Cardiac muscle cell (in vitro differentiated cells and primary cell): ENCODE data around the gene SLC37A3. TPM values are rescaled to one million over a fixed set of nuclear protein-coding genes. Genes with fewer than 3 reads are reported as not detected.

Experiments
- DNase-seq, 2 donors: peaks; one replicate each; pipeline versions ENCODE4 v3.0.0 to v3.0.0-alpha.2; 2010 to 2017; ENCODE audit warnings: low read depth in 1 of 2, low spot score in 1 of 2
- H3K27ac ChIP-seq: fragments of 200-600 bp; sonication (generic); 2 replicates; pipeline ENCODE4 v1.5.1; 2016
- H3K27me3 ChIP-seq: fragments of 200-600 bp; sonication (generic); 2 replicates; pipeline ENCODE4 v1.6.0; 2016; ENCODE audit warnings: control low read depth
- H3K36me3 ChIP-seq: fragments of 200-600 bp; sonication (generic); 2 replicates; pipeline ENCODE4 v1.5.1; 2016; ENCODE audit warnings: control low read depth
- H3K4me1 ChIP-seq: fragments of 200-600 bp; sonication (generic); 2 replicates; pipeline ENCODE4 v1.8.1; 2017; ENCODE audit warnings: low read depth, mild to moderate bottlenecking, mixed run types
- H3K4me3 ChIP-seq: fragments of 200-600 bp; sonication (generic); 2 replicates; pipeline ENCODE4 v1.5.1; 2016; ENCODE audit warnings: mild to moderate bottlenecking
- H3K9me3 ChIP-seq: fragments of 200-600 bp; sonication (generic); 2 replicates; pipeline ENCODE4 v1.5.1; 2017; ENCODE audit warnings: low read depth, mild to moderate bottlenecking, control low read depth
- CTCF ChIP-seq: IDR thresholded peaks from 2 replicates; pipeline ENCODE4 v1.5.1; 2012; ENCODE audit warnings: low read depth, mild to moderate bottlenecking, low read length
- polyA plus RNA-seq: library from polyadenylated mRNA; unstranded; fragments of >200 nt; fragmentation: Nextera tagmentation; extraction: Ambion mirVana; gene quantifications from 2 replicates; pipeline ENCODE4 v1.2.1, GENCODE V29; 2016
- total RNA-seq: library from RNA; depleted of rRNA; stranded (reverse); fragments of >200 nt; gene quantifications from 2 replicates; pipeline ENCODE4 v1.2.3, GENCODE V29; 2016

The SLC37A3 gene
- total and polyA plus RNA-seq, 2 experiments from 2014 or later, result 49.7 to 50.5 TPM

GRCh38 chr7:140358024-140358411, 40.3 kb downstream of the SLC37A3 start:
- no peak for TF ChIP-seq CTCF
- H3K27me3 ChIP-seq, result no peaks in the 10 kb centered on the region
- H3K27ac ChIP-seq, result no peak overlapping the region
- DNase-seq, result no peak
- no peaks in the 10 kb centered on the region for H3K4me1 ChIP-seq
- peaks cover 6% of the 10 kb centered on the region for H3K36me3 ChIP-seq
- no peak overlapping the region for H3K4me3 ChIP-seq
- no peaks in the 10 kb centered on the region for H3K9me3 ChIP-seq

- Histone ChIP-seq H3K9me3 (no peaks in the 10 kb centered on the region), H3K4me3 (no peak overlapping the region), H3K36me3 (peaks cover 29% of the 10 kb centered on the region), H3K4me1 (no peaks in the 10 kb centered on the region), H3K27me3 (no peaks in the 10 kb centered on the region), H3K27ac (no peak overlapping the region)
- no peak for TF ChIP-seq CTCF
- DNase-seq, result no peak
Measured at GRCh38 chr7:140350056-140350455, 48.3 kb downstream of the SLC37A3 start.

GRCh38 chr7:140349144-140349771, 49.1 kb downstream of the SLC37A3 start:
- no peaks in the 10 kb centered on the region for H3K27me3 ChIP-seq
- DNase-seq, result peak in 1 of 2 donors; percentile 50
- peaks cover 27% of the 10 kb centered on the region for H3K36me3 ChIP-seq
- TF ChIP-seq CTCF, result no peak
- no peaks in the 10 kb centered on the region for H3K9me3 ChIP-seq
- H3K27ac ChIP-seq, result peak overlapping the region; percentile 27
- H3K4me3 ChIP-seq, result no peak overlapping the region
- H3K4me1 ChIP-seq, result no peaks in the 10 kb centered on the region

- TF ChIP-seq CTCF, result no peak
- Histone ChIP-seq H3K9me3 (no peaks in the 10 kb centered on the region), H3K27me3 (no peaks in the 10 kb centered on the region), H3K4me3 (no peak overlapping the region), H3K27ac (no peak overlapping the region), H3K36me3 (peaks cover 27% of the 10 kb centered on the region), H3K4me1 (no peaks in the 10 kb centered on the region)
- peak in 1 of 2 donors; percentile 56 for DNase-seq
Measured at GRCh38 chr7:140348161-140348849, 50.0 kb downstream of the SLC37A3 start.

- H3K36me3 ChIP-seq, result peaks cover 26% of the 10 kb centered on the region
- H3K4me3 ChIP-seq, result no peak overlapping the region
- H3K27me3 ChIP-seq, result no peaks in the 10 kb centered on the region
- no peak overlapping the region for H3K27ac ChIP-seq
- H3K4me1 ChIP-seq, result no peaks in the 10 kb centered on the region
- TF ChIP-seq CTCF, result no peak
- no peaks in the 10 kb centered on the region for H3K9me3 ChIP-seq
- no peak for DNase-seq
Measured at GRCh38 chr7:140347218-140347617, 51.1 kb downstream of the SLC37A3 start.
